HEK293 (cell line): ENCODE data around the gene PHETA1.

Source experiments
- ZNF155 ChIP-seq: fragments of 450-650 bp; formaldehyde crosslinking; IDR thresholded peaks from 2 replicates; pipeline ENCODE4 v1.5.1; 2016; ENCODE audit warnings: missing biosample characterization, missing genetic modification characterization
- ZNF274 ChIP-seq, 2 experiments: fragments of 200-500 bp in 1 of 2; fragments of 450-650 bp in 1 of 2; sonication (Bioruptor generic) in 1 of 2; formaldehyde crosslinking in 1 of 2; IDR thresholded peaks; 2 replicates each; pipeline versions ENCODE4 v1.5.1 to v1.6.1; 2014 to 2016; ENCODE audit warnings: borderline replicate concordance in 1 of 2, inconsistent platforms in 1 of 2, low read length in 1 of 2, missing biosample characterization in 1 of 2, missing genetic modification characterization in 1 of 2
- ZNF37A ChIP-seq: fragments of 450-650 bp; IDR thresholded peaks from 2 replicates; pipeline ENCODE4 v1.5.1; 2018; ENCODE audit warnings: missing biosample characterization, missing genetic modification characterization
- ZNF529 ChIP-seq: fragments of 450-650 bp; formaldehyde crosslinking; IDR thresholded peaks from 2 replicates; pipeline ENCODE4 v1.5.1; 2017; ENCODE audit warnings: missing genetic modification characterization, missing biosample characterization; ENCODE audit not compliant: insufficient replicate concordance
- ZNF660 ChIP-seq: fragments of 450-650 bp; IDR thresholded peaks from 2 replicates; pipeline ENCODE4 v1.5.1; 2018; ENCODE audit warnings: missing biosample characterization, mild to moderate bottlenecking, missing genetic modification characterization
- ZNF670 ChIP-seq: fragments of 450-650 bp; formaldehyde crosslinking; IDR thresholded peaks from 2 replicates; pipeline ENCODE4 v1.5.1; 2016; ENCODE audit warnings: missing biosample characterization, missing genetic modification characterization, low read depth
- TF ChIP-seq, protein P1 (sequence below): fragments of 450-650 bp; formaldehyde crosslinking; IDR thresholded peaks from 2 replicates; pipeline ENCODE4 v1.5.1; 2016; ENCODE audit warnings: missing biosample characterization, missing genetic modification characterization
- TF ChIP-seq, protein P2 (sequence below): fragments of 450-650 bp; formaldehyde crosslinking; IDR thresholded peaks from 2 replicates; pipeline ENCODE4 v1.5.1; 2016; ENCODE audit warnings: missing biosample characterization, missing genetic modification characterization

DNA sequence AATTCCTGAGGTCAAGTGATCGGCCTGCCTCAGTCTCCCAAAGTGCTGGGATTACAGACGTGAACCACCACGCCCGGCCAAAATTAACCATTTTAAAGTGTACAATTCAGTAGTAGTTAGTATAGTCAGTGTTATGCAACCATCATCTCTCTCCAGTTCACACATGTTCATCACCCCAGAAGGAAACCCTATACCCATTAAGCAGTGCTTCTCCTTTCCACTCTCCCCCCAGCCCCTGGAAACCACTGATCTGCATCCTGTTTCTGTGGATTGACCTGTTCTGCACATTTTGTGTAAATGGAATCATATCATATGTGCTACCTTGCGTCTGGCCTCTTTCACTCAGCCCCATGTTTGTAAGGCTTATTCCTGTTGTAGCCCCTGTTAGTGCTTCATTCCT is 52.2 kb downstream of the PHETA1 start:
- TF ChIP-seq ZNF670 (tag by site-specific recombination) (no peak), ZNF529 (tag by site-specific recombination) (no peak), ZNF274 (IDR thresholded peaks at IDR 0.05; ENCODE audit: low read length) (no peak), ZNF274 (tag by site-specific recombination; IDR thresholded peaks at IDR 0.05; ENCODE audit: borderline replicate concordance) (no peak), ZNF37A (tag by site-specific recombination) (no peak), ZNF660 (no peak), ZNF155 (tag by site-specific recombination) (no peak)
- TF ChIP-seq, protein P1, sequence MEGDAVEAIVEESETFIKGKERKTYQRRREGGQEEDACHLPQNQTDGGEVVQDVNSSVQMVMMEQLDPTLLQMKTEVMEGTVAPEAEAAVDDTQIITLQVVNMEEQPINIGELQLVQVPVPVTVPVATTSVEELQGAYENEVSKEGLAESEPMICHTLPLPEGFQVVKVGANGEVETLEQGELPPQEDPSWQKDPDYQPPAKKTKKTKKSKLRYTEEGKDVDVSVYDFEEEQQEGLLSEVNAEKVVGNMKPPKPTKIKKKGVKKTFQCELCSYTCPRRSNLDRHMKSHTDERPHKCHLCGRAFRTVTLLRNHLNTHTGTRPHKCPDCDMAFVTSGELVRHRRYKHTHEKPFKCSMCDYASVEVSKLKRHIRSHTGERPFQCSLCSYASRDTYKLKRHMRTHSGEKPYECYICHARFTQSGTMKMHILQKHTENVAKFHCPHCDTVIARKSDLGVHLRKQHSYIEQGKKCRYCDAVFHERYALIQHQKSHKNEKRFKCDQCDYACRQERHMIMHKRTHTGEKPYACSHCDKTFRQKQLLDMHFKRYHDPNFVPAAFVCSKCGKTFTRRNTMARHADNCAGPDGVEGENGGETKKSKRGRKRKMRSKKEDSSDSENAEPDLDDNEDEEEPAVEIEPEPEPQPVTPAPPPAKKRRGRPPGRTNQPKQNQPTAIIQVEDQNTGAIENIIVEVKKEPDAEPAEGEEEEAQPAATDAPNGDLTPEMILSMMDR (tag by site-specific recombination), result no peak
- TF ChIP-seq, protein P2, sequence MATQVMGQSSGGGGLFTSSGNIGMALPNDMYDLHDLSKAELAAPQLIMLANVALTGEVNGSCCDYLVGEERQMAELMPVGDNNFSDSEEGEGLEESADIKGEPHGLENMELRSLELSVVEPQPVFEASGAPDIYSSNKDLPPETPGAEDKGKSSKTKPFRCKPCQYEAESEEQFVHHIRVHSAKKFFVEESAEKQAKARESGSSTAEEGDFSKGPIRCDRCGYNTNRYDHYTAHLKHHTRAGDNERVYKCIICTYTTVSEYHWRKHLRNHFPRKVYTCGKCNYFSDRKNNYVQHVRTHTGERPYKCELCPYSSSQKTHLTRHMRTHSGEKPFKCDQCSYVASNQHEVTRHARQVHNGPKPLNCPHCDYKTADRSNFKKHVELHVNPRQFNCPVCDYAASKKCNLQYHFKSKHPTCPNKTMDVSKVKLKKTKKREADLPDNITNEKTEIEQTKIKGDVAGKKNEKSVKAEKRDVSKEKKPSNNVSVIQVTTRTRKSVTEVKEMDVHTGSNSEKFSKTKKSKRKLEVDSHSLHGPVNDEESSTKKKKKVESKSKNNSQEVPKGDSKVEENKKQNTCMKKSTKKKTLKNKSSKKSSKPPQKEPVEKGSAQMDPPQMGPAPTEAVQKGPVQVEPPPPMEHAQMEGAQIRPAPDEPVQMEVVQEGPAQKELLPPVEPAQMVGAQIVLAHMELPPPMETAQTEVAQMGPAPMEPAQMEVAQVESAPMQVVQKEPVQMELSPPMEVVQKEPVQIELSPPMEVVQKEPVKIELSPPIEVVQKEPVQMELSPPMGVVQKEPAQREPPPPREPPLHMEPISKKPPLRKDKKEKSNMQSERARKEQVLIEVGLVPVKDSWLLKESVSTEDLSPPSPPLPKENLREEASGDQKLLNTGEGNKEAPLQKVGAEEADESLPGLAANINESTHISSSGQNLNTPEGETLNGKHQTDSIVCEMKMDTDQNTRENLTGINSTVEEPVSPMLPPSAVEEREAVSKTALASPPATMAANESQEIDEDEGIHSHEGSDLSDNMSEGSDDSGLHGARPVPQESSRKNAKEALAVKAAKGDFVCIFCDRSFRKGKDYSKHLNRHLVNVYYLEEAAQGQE (tag by site-specific recombination), result no peak
